ENCODE results near the gene EEF1E1.

DNA sequence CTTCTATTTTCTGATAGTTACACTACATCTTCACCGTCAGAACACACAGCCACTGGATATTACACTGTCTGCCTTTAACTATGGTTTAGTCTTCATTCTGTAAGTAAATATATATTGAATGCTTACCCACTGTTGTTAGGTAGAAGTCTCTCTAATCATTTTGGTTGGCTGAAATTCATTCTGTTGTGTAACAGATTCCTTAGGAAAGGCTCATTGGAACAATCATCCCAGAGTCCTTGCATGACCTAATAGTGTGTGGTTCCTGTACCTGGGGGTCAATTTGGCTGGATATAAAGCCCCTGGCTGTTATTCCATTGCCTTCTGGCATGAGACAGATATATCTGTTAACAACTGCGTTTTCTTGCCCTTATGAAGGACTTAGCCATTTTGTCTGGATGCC lies 48.1 kb downstream of the EEF1E1 start:
- TF ChIP-seq, protein P1, sequence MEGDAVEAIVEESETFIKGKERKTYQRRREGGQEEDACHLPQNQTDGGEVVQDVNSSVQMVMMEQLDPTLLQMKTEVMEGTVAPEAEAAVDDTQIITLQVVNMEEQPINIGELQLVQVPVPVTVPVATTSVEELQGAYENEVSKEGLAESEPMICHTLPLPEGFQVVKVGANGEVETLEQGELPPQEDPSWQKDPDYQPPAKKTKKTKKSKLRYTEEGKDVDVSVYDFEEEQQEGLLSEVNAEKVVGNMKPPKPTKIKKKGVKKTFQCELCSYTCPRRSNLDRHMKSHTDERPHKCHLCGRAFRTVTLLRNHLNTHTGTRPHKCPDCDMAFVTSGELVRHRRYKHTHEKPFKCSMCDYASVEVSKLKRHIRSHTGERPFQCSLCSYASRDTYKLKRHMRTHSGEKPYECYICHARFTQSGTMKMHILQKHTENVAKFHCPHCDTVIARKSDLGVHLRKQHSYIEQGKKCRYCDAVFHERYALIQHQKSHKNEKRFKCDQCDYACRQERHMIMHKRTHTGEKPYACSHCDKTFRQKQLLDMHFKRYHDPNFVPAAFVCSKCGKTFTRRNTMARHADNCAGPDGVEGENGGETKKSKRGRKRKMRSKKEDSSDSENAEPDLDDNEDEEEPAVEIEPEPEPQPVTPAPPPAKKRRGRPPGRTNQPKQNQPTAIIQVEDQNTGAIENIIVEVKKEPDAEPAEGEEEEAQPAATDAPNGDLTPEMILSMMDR (conservative IDR thresholded peaks at IDR 0.05 in 1 of 2, IDR thresholded peaks at IDR 0.05 in 1 of 2; ENCODE audit: low read depth in 1 of 2, low read length in 2 of 2): no peak
- TF ChIP-seq EZH2 (IDR thresholded peaks at IDR 0.05; ENCODE audit: low read length, missing control alignments): no peak

Data from fibroblast of lung (primary cell).